BE2C (cell line): ENCODE data around the gene ENTPD8.
A peak's percentile ranks its signal among the peaks of the same experiment; 100 is the strongest.

ENCODE experiments used
- DNase-seq: peaks from one replicate; pipeline ENCODE4 v3.0.0-alpha.2; 2020
- H3K27me3 ChIP-seq: fragments of 250-450 bp; sonication (Bioruptor Pico); 2 replicates; pipeline ENCODE4 v1.5.1; 2020; ENCODE audit warnings: mild to moderate bottlenecking
- H3K36me3 ChIP-seq: fragments of 250-450 bp; sonication (Bioruptor Pico); 2 replicates; pipeline ENCODE4 v1.5.1; 2020; ENCODE audit warnings: mild to moderate bottlenecking
- H3K4me1 ChIP-seq: fragments of 250-450 bp; sonication (Bioruptor Pico); 2 replicates; pipeline ENCODE4 v1.5.1; 2020
- H3K4me3 ChIP-seq: 2 replicates; pipeline ENCODE4 v1.5.1; 2011; ENCODE audit warnings: low read depth, low read length
- H3K9me3 ChIP-seq: fragments of 250-450 bp; sonication (Bioruptor Pico); 2 replicates; pipeline ENCODE4 v1.5.1; 2020
- CTCF ChIP-seq: IDR thresholded peaks from 2 replicates; pipeline ENCODE4 v1.5.1; 2012; ENCODE audit warnings: mild to moderate bottlenecking, low read depth, low read length

Gene ENTPD8

GRCh38 chr9:137432687-137433348 is 8.3 kb downstream of the ENTPD8 start:
- Histone ChIP-seq H3K4me3 (no peak overlapping the region), H3K4me1 (peaks cover 9% of the 10 kb centered on the region), H3K27me3 (no peaks in the 10 kb centered on the region), H3K9me3 (no peaks in the 10 kb centered on the region), H3K36me3 (no peaks in the 10 kb centered on the region)
- TF ChIP-seq CTCF: no peak
- peak; percentile 7 for DNase-seq

- no peak overlapping the region for H3K4me3 ChIP-seq
- peaks cover 8% of the 10 kb centered on the region for H3K4me1 ChIP-seq
- DNase-seq: peak; percentile 10
- H3K9me3 ChIP-seq: no peaks in the 10 kb centered on the region
- H3K27me3 ChIP-seq: no peaks in the 10 kb centered on the region
- no peak for TF ChIP-seq CTCF
- H3K36me3 ChIP-seq: no peaks in the 10 kb centered on the region
Measured at GRCh38 chr9:137431416-137431931, 9.7 kb downstream of the ENTPD8 start.

GRCh38 chr9:137430723-137431415 is 10.3 kb downstream of the ENTPD8 start:
- no peak for TF ChIP-seq CTCF

GRCh38 chr9:137429974-137430722 is 11.0 kb downstream of the ENTPD8 start:
- Histone ChIP-seq H3K4me3 (peak overlapping the region; percentile 37), H3K9me3 (no peaks in the 10 kb centered on the region), H3K4me1 (peaks cover 4% of the 10 kb centered on the region), H3K27me3 (no peaks in the 10 kb centered on the region), H3K36me3 (no peaks in the 10 kb centered on the region)
- peak; percentile 68 for DNase-seq
- TF ChIP-seq CTCF: no peak

More at GRCh38 chr9:137430723-137431415, 10.3 kb downstream of the ENTPD8 start:
- no peak overlapping the region for H3K4me3 ChIP-seq
- no peaks in the 10 kb centered on the region for H3K9me3 ChIP-seq
- no peaks in the 10 kb centered on the region for H3K36me3 ChIP-seq
- H3K27me3 ChIP-seq: no peaks in the 10 kb centered on the region
- peak; percentile 16 for DNase-seq
- peaks cover 4% of the 10 kb centered on the region for H3K4me1 ChIP-seq

GRCh38 chr9:137429546-137429890 is 11.6 kb downstream of the ENTPD8 start:
- Histone ChIP-seq H3K4me1 (peaks cover 10% of the 10 kb centered on the region), H3K9me3 (no peaks in the 10 kb centered on the region), H3K36me3 (no peaks in the 10 kb centered on the region), H3K27me3 (no peaks in the 10 kb centered on the region), H3K4me3 (no peak overlapping the region)
- peak; percentile 9 for DNase-seq
- no peak for TF ChIP-seq CTCF
